ENCODE measurements around the gene SMIM14.
A peak's percentile ranks its signal among the peaks of the same experiment; 100 is the strongest.
"Not testable (repeated sequence)": the region's sequence is repeated elsewhere in the genome, so short reads cannot be mapped to it uniquely, and the experiment has no call there.

SMIM14 gene

DNA sequence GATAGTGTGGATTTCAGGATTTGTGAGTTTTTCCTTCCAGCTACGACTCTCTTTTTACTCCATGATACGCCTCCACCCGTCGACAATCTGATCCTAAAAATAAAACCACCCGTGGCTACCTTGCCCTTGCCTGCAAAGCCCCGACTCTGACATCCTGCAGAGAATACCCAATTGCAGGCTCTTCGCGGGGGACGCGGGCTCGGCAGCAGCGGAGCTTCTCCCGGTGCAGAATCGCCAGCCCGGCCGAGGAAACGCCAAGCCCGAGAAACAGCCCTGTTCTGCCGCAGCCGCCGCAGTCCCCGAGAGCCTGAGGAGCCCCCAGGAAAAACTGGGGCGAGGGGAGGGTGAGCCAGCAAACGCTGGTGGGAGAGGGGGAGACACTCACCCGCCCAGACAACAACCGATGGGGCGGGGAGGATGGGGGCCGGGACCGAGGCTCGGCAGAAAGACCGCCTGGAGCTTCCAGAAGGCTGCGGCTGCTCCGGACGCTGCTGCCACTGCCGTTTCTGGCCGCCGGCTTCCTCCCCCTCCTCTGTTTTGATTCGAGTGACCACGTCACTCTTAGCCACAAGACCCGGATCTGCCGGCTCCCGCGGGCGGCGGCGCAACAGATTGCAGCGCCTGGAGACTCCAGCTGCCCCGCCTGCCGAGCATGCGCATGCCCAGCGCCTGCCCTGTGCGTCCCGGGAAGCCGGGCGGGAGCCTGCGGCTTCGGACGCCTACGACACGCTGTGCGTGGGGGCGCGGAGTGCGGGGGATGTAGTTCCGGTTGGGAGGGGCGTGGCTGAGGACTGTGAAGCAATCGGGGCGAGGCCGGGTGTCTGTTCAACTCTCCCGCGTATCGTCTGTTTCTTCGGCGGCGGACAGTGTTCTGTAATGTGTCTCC lies at the start of gene SMIM14:
Gene SMIM14 (minus strand): TSS at position 512 of the 886 bp plus-strand sequence. CDS start 33,720 bp downstream, outside the sequence.
- DNase-seq (ENCODE audit: low spot score), result peak; percentile 94
- Mint-ChIP-seq H3K9me3 (no peaks in the 10 kb centered on the region), H3K27ac (peak within 1 kb of the TSS; percentile 83), H3K4me3 (peak within 1 kb of the TSS; percentile 95), H3K4me1 (ENCODE audit: low read depth) (peaks cover 17% of the 10 kb centered on the region), H3K27me3 (ENCODE audit: low read depth) (peaks cover 25% of the 10 kb centered on the region), H3K36me3 (ENCODE audit: low read depth) (no peaks in the 10 kb centered on the region)

DNA sequence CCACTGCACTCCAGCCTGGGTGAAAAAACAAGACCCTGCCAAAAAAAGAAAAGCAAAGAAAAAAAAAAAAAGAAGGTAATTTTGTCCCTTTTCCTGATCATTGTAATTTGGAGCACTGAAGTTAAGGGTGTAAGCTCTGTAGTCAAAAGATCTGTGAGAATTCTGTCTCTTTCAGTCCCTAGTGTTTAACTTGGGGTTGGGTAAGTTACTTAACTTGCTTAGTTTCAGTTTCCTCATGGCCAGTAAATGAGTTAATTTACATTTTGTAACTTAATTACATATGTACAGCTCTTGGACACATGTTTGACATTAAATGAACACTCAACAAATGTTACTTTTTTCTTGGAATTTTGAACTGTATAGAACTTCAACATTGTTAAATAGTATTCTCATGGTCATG lies 48.3 kb upstream of the SMIM14 start:
- no peak for DNase-seq (ENCODE audit: low spot score)
- Mint-ChIP-seq H3K27me3 (ENCODE audit: low read depth) (no peaks in the 10 kb centered on the region), H3K9me3 (no peaks in the 10 kb centered on the region), H3K27ac (no peak overlapping the region), H3K4me3 (no peak overlapping the region), H3K4me1 (ENCODE audit: low read depth) (peaks cover 8% of the 10 kb centered on the region), H3K36me3 (ENCODE audit: low read depth) (no peaks in the 10 kb centered on the region)

DNA sequence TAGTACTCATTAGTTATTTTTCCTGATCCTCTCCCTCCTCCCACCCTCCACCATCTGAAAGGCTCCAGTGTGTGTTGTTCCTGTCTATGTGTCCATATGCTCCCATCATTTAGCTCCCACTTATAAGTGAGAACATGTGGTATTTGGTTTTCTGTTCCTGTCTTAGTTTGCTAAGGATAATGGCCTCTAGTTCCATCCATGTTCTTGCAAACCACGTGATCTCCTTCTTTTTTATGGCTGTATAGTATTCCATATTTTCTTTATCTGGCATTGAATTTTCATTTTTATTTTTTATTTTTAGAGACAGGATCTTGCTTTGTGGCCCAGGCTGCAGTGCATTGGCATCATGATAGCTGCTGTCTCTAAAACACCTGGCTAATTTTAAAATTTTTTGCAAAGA lies 47.3 kb upstream of the SMIM14 start:
- H3K27ac Mint-ChIP-seq, result no peak overlapping the region

DNA sequence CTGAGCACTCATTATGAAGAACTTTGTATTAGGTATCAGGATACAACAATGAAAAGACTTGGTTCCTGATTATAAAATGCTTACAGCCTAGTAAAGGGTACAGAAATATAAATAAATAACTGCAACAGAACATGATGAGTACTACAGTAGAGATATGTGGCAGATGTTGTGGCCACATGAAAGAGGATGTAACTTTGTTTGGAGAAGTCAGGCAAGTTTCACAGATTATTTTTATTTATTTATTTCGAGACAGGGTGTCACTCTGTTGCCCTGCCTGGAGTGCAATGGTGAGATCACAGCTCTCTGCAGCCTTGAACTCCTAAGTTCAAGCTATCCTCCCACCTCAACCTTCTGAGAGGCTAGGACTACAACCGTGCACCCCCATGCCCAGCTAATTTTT lies 43.5 kb upstream of the SMIM14 start:
- Mint-ChIP-seq H3K27me3 (ENCODE audit: low read depth) (peaks cover 13% of the 10 kb centered on the region), H3K9me3 (no peaks in the 10 kb centered on the region), H3K36me3 (ENCODE audit: low read depth) (no peaks in the 10 kb centered on the region), H3K4me3 (no peak overlapping the region), H3K27ac (no peak overlapping the region), H3K4me1 (ENCODE audit: low read depth) (peaks cover 4% of the 10 kb centered on the region)
- no peak for DNase-seq (ENCODE audit: low spot score)

More for the DNA sequence above, 47.3 kb upstream of the SMIM14 start:
- Mint-ChIP-seq H3K4me1 (ENCODE audit: low read depth) (peaks cover 8% of the 10 kb centered on the region), H3K4me3 (no peak overlapping the region), H3K27me3 (ENCODE audit: low read depth) (no peaks in the 10 kb centered on the region), H3K36me3 (ENCODE audit: low read depth) (no peaks in the 10 kb centered on the region), H3K9me3 (no peaks in the 10 kb centered on the region)
- no peak for DNase-seq (ENCODE audit: low spot score)

DNA sequence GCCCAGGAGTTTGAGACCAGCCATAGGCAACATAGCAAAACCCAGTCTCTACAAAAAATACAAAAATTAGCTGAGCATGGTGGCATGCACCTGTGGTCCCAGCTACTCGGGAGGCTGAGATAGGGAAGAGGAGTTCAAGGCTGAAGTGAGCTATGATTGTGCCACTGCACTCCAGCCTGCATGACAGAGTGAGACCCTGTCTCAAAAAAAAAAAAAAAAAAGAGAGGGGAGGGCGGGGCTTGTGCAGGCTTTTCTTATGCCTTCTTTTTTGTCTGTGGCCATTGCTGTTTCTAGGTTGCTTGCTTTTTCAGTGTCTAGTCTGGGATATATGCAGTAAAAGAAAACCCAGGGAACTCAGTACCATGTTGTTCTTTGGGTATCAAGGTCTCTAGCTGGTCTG lies 42.3 kb upstream of the SMIM14 start:
- H3K36me3 Mint-ChIP-seq (ENCODE audit: low read depth), result not testable (repeated sequence)

DNA sequence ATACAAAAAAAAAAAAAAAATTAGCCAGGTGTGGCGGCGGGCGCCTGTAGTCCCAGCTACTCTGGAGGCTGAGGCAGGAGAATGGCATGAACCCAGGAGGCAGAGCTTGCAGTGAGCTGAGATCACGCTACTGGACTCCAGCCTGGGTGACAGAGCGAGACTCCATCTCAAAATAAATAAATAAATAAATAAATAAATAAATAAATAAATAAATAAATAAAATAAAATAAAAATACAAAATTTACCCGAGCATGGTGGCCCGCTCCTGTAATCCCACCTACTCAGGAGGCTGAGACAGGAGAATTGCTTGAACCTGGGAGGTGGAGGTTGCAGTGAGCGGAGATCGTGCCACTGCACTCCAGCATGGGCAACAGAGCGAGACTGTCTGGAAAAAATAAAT lies 37.0 kb upstream of the SMIM14 start:
- H3K27ac Mint-ChIP-seq, H3K9me3 Mint-ChIP-seq: not testable (repeated sequence)

More for the DNA sequence above, 42.3 kb upstream of the SMIM14 start:
- H3K4me3 Mint-ChIP-seq; H3K27ac Mint-ChIP-seq; DNase-seq (ENCODE audit: low spot score); H3K9me3 Mint-ChIP-seq; H3K4me1 Mint-ChIP-seq (ENCODE audit: low read depth): not testable (repeated sequence)
- peaks cover 13% of the 10 kb centered on the region for H3K27me3 Mint-ChIP-seq (ENCODE audit: low read depth)

DNA sequence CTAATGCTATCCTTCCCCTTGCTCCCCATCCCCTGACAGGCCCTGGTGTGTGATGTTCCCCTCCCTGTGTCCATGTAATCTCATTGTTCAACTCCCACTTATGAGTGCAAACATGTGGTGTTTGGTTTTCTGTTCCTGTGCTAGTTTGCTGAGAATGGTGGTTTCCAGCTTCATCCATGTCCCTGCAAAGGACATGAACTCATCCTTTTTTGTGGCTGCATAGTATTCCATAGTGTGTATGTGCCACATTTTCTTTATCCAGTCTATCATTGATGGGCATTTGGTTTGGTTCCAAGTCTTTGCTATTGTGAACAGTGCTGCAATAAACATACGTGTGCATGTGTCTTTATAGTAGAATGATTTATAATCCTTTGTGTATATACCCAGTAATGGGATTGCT lies 31.6 kb upstream of the SMIM14 start:
- not testable (repeated sequence) for H3K36me3 Mint-ChIP-seq (ENCODE audit: low read depth); H3K9me3 Mint-ChIP-seq; H3K4me3 Mint-ChIP-seq; DNase-seq (ENCODE audit: low spot score); H3K27ac Mint-ChIP-seq; H3K4me1 Mint-ChIP-seq (ENCODE audit: low read depth)
- peaks cover 13% of the 10 kb centered on the region for H3K27me3 Mint-ChIP-seq (ENCODE audit: low read depth)

More for the DNA sequence above, 37.0 kb upstream of the SMIM14 start:
- H3K27me3 Mint-ChIP-seq (ENCODE audit: low read depth), result peaks cover 23% of the 10 kb centered on the region
- H3K36me3 Mint-ChIP-seq (ENCODE audit: low read depth); H3K4me1 Mint-ChIP-seq (ENCODE audit: low read depth); H3K4me3 Mint-ChIP-seq; DNase-seq (ENCODE audit: low spot score): not testable (repeated sequence)

DNA sequence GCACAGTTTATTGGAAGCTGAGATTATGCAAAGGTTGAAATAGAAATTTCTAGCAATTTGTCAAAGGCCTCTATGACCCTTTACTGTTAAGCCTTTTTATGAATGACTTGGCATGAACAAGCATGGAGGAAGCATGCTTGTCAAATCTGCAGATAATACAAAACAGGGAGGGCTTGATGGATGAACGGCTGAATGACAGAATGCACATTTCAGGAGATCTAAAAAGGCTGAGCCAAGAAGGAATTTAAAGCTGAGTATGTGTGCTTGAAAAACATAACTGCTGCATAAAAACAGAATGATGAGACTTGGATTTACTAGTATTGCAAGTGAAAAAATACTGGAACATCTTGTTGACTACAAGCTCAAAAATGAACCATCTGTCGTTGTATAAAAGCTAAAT lies 30.2 kb upstream of the SMIM14 start:
- Mint-ChIP-seq H3K9me3 (no peaks in the 10 kb centered on the region), H3K4me1 (ENCODE audit: low read depth) (no peaks in the 10 kb centered on the region), H3K27ac (no peak overlapping the region), H3K36me3 (ENCODE audit: low read depth) (no peaks in the 10 kb centered on the region), H3K27me3 (ENCODE audit: low read depth) (peaks cover 13% of the 10 kb centered on the region), H3K4me3 (no peak overlapping the region)
- DNase-seq (ENCODE audit: low spot score), result no peak

DNA sequence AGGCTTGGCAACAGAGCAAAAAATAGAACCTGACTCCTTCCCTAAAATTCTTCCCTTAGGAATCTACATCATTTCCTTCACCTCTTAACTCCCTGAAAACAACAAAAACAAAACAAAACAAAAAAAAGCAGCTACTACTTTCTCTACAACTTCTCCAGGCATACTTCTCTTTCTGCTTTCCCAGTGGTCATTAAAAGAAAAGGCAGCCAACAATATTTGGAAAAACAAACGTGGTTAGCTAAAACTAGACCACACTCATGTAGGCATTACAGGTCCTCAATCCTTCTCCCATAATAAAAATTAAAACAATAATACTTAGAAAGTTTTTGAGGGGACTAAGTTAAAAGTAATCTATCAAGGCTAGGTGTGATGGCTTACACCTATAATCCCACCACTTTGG lies 29.0 kb upstream of the SMIM14 start:
- Mint-ChIP-seq H3K27me3 (ENCODE audit: low read depth) (peaks cover 9% of the 10 kb centered on the region), H3K4me3 (no peak overlapping the region), H3K27ac (no peak overlapping the region), H3K9me3 (no peaks in the 10 kb centered on the region), H3K36me3 (ENCODE audit: low read depth) (no peaks in the 10 kb centered on the region), H3K4me1 (ENCODE audit: low read depth) (no peaks in the 10 kb centered on the region)
- no peak for DNase-seq (ENCODE audit: low spot score)

DNA sequence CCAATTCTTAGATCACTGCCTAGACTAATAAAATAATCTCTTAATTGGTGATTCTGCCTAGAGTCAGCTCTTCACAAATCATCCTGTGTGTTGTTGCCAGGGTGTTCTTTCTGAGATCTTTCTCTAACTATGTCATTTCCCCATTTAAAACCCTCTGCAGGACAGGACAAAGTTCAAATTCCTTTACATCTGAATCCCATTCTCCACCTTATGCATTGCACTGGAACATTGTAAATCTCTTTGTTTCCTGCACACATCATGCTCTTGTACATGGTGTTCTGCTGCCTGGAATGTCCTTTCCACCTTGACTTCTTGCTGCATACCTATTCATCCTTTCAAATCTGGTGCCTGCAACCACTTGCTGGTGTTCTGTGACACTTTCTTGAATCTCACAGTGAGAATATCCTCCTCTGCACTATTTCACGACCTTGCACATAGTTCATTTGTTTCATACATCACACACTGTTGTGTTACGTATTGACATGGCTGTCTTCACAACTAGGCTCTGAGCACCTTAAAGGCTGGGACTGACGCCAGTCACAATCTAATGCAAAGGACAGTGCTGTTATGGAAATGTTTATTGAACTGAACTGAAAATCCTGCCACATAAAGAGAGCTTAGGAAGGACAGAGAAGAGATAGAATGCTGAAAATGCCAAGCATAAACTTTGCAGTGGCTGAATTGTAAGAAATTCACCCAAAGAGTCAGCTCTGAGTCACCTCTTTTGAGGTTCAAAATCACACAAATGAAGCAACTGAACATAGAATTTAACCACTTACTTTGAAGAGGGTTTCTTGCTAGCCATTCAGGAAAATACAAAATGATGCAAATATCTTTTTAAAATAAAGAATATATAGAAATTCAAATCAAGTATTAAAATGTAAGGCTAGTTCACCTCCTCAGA lies 26.4 kb upstream of the SMIM14 start:
- Mint-ChIP-seq H3K4me1 (ENCODE audit: low read depth) (no peaks in the 10 kb centered on the region), H3K36me3 (ENCODE audit: low read depth) (no peaks in the 10 kb centered on the region), H3K4me3 (no peak overlapping the region), H3K9me3 (no peaks in the 10 kb centered on the region), H3K27ac (no peak overlapping the region), H3K27me3 (ENCODE audit: low read depth) (no peaks in the 10 kb centered on the region)
- DNase-seq (ENCODE audit: low spot score), result no peak

DNA sequence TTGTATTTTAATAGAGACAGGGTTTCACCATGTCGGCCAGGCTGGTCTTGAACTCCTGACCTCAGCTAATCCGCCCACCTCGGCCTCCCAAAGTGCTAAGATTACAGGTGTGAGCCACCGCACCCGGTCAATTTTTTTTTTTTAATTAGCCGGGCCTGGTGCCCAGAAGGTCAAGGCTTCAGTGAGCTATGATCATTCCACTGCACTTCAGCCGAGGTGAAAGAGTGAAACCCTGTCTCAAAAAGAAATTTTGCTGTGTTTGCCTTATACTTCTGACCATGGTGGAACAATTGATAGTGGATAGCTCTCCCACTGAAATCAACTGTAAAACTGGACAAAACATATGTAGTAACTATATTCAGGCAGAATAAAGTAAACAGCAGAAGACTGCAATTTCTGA lies 24.0 kb upstream of the SMIM14 start:
- no peak overlapping the region for H3K27ac Mint-ChIP-seq
- no peaks in the 10 kb centered on the region for H3K9me3 Mint-ChIP-seq
- DNase-seq (ENCODE audit: low spot score), result no peak
- H3K36me3 Mint-ChIP-seq (ENCODE audit: low read depth), result no peaks in the 10 kb centered on the region
- H3K27me3 Mint-ChIP-seq (ENCODE audit: low read depth), result no peaks in the 10 kb centered on the region
- H3K4me1 Mint-ChIP-seq (ENCODE audit: low read depth), result no peaks in the 10 kb centered on the region
- H3K4me3 Mint-ChIP-seq, result no peak overlapping the region

DNA sequence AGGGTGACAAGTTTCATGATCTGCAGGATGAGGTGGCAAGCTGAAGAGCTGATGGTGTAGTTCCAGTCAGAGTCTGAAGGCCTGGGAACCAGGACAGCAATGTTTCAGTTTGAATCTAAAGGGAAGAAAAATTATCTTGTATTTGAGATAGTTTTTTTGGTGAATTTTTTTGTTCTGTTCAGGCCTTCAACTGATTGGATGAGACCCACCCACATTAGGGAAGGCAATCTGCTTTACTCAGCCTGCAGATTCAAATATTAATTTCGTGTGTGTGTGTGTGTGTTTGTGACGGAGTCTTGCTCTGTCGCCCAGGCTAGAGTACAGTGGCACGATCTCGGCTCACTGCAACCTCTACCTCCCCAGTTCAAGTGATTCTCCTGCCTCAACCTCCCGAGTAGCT lies 22.1 kb upstream of the SMIM14 start:
- Mint-ChIP-seq H3K4me1 (ENCODE audit: low read depth) (peaks cover 4% of the 10 kb centered on the region), H3K27ac (no peak overlapping the region), H3K4me3 (no peak overlapping the region), H3K27me3 (ENCODE audit: low read depth) (no peaks in the 10 kb centered on the region), H3K9me3 (no peaks in the 10 kb centered on the region), H3K36me3 (ENCODE audit: low read depth) (no peaks in the 10 kb centered on the region)
- DNase-seq (ENCODE audit: low spot score), result no peak

DNA sequence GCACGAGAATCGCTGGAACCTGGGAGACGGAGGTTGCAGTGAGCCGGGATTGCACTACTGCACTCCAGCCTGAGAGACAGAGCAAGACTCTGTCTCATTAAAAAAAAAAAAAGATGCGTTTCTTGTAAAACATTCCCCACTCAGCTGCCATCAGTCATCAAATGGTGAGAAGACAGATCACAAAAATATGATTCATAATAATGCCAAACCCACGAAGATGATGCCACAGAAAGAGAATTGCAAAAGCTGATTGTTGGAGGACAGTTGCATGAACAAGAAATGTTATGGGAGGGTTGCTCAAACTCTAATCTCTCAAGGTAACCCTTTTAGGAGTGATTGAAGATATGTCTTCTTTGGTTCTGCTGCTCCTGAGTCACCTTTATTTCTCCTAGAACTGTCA lies 21.4 kb upstream of the SMIM14 start:
- Mint-ChIP-seq H3K9me3 (no peaks in the 10 kb centered on the region), H3K4me1 (ENCODE audit: low read depth) (peaks cover 6% of the 10 kb centered on the region), H3K4me3 (no peak overlapping the region), H3K36me3 (ENCODE audit: low read depth) (no peaks in the 10 kb centered on the region), H3K27ac (no peak overlapping the region), H3K27me3 (ENCODE audit: low read depth) (no peaks in the 10 kb centered on the region)
- DNase-seq (ENCODE audit: low spot score), result no peak

DNA sequence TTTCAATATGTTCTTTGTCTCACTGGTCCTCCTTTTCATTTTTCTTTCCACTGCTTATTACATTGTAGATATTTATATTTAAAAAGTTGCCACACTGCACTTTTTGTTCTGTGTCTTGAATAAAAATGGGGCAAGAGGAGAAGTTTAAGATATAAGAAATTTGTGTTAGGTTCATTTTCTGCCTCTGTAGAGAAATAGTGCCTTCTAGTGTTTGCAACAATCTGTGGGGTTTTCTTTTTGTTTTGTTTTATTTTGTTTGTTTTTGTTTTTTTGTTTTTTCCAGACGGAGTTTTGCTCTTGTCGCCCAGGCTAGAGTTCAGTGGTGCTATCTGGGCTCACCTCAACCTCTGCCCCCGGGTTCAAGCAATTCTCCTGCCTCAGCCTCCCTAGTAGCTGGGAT lies 20.1 kb upstream of the SMIM14 start:
- H3K27ac Mint-ChIP-seq, result no peak overlapping the region
- no peak overlapping the region for H3K4me3 Mint-ChIP-seq
- H3K9me3 Mint-ChIP-seq, result no peaks in the 10 kb centered on the region
- peaks cover 6% of the 10 kb centered on the region for H3K4me1 Mint-ChIP-seq (ENCODE audit: low read depth)
- H3K36me3 Mint-ChIP-seq (ENCODE audit: low read depth), result no peaks in the 10 kb centered on the region
- H3K27me3 Mint-ChIP-seq (ENCODE audit: low read depth), result no peaks in the 10 kb centered on the region
- no peak for DNase-seq (ENCODE audit: low spot score)
